Colonic mucosa (tissue), 4 donors: ENCODE measurements around the gene SPINK4. TPM values are rescaled to one million over a fixed set of nuclear protein-coding genes. Genes with fewer than 3 reads are reported as not detected.

Source experiments
- DNase-seq: peaks from one replicate; pipeline ENCODE4 v3.0.0-alpha.2; 2020
- H3K27ac ChIP-seq: fragments of 200-600 bp; one replicate; pipeline ENCODE4 v1.8.0; 2021
- H3K27me3 ChIP-seq: fragments of 200-600 bp; one replicate; pipeline ENCODE4 v1.8.0; 2021
- H3K36me3 ChIP-seq: fragments of 200-600 bp; one replicate; pipeline ENCODE4 v1.8.0; 2021
- H3K4me1 ChIP-seq: fragments of 200-600 bp; one replicate; pipeline ENCODE4 v1.8.0; 2021; ENCODE audit warnings: mild to moderate bottlenecking
- H3K4me3 ChIP-seq: fragments of 200-600 bp; one replicate; pipeline ENCODE4 v1.8.0; 2021
- H3K9ac ChIP-seq, 2 donors: one replicate each; pipeline ENCODE4 v1.7.0; 2013; ENCODE audit warnings: control low read depth in 2 of 2, low read depth in 2 of 2, low read length in 2 of 2
- H3K9me3 ChIP-seq: fragments of 200-600 bp; one replicate; pipeline ENCODE4 v1.8.0; 2021
- intact Hi-C: fragments of 100-400 bp; cut with DNase I; formaldehyde crosslinking; loops from one replicate; pipeline ENCODE4 v1.14.1; 2022
- total RNA-seq, 2 donors: library from RNA; stranded (reverse); fragmentation: NEBNext Ultra II Directional in 1 of 2; extraction: Animal tissue kit (Norgen Biotek cat#: 25700) in 1 of 2; gene quantifications; one replicate each; pipeline ENCODE4 v1.2.1, GENCODE V29; 2021
- TF ChIP-seq, protein P1 (sequence below): fragments of 200-600 bp; IDR thresholded peaks from one replicate; pipeline ENCODE4 v1.8.0; 2022; ENCODE audit warnings: antibody characterized with exemption, mild to moderate bottlenecking
- donor health status: healthy.
- donor health status: DM: no; HTN: no; CAD: no.
- donor health status: DM: no; HTN: no; CAD: no.

SPINK4 gene, protein sequence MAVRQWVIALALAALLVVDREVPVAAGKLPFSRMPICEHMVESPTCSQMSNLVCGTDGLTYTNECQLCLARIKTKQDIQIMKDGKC
- total RNA-seq, result 100 to 1,000 TPM; 212 to 214 TPM

DNA sequence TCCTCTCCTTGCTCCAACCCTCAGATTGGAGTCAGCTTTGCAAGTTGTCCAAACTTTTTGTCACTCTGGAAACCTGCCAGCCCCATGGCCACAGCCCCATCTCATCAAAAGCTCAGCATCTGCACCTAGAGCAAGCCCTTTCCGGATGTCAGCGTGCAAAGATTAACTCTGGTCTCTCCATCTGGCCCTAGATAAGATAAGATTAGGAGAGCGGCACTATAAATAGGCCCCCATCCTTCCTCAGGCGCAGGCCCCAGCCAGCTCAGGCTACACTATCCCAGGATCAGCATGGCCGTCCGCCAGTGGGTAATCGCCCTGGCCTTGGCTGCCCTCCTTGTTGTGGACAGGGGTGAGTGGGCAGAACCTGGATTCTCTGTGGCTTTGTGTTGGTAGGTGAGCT lies at the start of gene SPINK4:
TSS of gene SPINK4 (plus strand) at position 247 of the 400 bp plus-strand sequence. CDS start at position 289, 42 bp downstream.
- DNase-seq, result peak; percentile 52
- TF ChIP-seq, protein P1, sequence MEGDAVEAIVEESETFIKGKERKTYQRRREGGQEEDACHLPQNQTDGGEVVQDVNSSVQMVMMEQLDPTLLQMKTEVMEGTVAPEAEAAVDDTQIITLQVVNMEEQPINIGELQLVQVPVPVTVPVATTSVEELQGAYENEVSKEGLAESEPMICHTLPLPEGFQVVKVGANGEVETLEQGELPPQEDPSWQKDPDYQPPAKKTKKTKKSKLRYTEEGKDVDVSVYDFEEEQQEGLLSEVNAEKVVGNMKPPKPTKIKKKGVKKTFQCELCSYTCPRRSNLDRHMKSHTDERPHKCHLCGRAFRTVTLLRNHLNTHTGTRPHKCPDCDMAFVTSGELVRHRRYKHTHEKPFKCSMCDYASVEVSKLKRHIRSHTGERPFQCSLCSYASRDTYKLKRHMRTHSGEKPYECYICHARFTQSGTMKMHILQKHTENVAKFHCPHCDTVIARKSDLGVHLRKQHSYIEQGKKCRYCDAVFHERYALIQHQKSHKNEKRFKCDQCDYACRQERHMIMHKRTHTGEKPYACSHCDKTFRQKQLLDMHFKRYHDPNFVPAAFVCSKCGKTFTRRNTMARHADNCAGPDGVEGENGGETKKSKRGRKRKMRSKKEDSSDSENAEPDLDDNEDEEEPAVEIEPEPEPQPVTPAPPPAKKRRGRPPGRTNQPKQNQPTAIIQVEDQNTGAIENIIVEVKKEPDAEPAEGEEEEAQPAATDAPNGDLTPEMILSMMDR, result no peak
- no peaks in the 10 kb centered on the region for H3K36me3 ChIP-seq
- intact Hi-C loops, result no loop called here
- no peaks in the 10 kb centered on the region for H3K9me3 ChIP-seq
- H3K27me3 ChIP-seq, result no peaks in the 10 kb centered on the region
- H3K9ac ChIP-seq, result peak within 1 kb of the TSS in 1 of 2 donors; percentile 44
- H3K4me3 ChIP-seq, result no peak within 1 kb of the TSS
- H3K4me1 ChIP-seq, result no peaks in the 10 kb centered on the region
- H3K27ac ChIP-seq, result peak within 1 kb of the TSS; percentile 40

DNA sequence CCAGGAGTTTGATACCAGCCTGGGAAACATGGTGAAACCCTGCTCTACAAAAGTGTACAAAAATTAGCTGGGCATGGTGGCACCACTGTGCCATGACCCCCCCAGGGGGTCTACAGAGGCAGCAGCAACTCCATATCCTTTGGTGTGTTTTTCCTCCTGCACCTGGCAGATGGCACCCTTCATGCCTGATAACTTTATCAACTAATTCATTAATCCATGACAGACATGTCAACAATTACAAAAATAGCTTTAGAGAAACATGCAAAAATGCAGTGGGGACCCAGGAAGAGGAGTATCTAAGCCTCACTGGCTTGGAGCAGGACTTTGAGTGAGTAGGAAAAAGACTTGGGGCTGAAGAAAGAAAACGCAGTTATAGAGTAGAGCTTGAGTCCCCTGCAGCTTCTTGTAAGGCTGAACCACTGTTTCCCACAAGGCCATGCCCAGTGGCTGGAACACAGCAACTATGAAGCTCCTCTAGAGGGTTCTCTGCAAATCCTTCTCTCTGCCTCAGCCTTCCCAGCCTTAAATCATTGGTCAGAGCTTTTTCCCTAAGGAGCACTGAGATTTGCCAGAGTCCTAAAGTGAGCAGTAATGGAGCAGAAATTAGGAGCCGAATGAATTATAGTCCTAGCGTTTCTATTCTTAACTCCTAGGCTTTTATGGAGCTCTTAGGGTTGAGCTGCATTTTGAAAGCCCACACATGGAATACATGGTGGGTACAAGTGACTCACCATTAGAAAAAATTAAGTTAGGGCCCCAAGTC lies 47.3 kb upstream of the SPINK4 start:
- intact Hi-C loops, result no loop called here
- no peaks in the 10 kb centered on the region for H3K4me1 ChIP-seq
- H3K4me3 ChIP-seq, result no peak overlapping the region
- no peak overlapping the region for H3K27ac ChIP-seq
- H3K9me3 ChIP-seq, result no peaks in the 10 kb centered on the region
- DNase-seq, result no peak
- H3K27me3 ChIP-seq, result no peaks in the 10 kb centered on the region
- no peaks in the 10 kb centered on the region for H3K36me3 ChIP-seq
- H3K9ac ChIP-seq, result no peak overlapping the region
- TF ChIP-seq, protein P1, result no peak

DNA sequence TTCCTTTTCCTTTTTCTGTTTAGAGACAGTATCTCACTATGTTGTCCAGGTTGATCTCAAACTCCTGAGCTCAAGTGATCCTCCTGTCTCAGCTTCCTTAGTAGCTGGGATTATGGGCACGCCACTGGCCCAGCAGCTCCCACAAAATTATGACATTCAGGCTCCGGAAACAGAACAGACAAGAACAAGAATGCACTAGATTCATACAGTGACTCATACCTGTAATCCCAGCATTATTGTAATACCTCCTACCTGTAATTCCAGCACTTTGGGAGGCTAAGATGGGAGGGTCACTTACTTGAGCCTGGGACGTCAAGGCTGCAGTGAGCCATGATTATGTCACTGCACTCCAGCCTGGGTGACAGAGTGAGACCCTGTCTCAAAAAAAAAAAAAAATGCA lies 46.1 kb upstream of the SPINK4 start:
- no peak for DNase-seq
- H3K36me3 ChIP-seq, result no peaks in the 10 kb centered on the region
- H3K27me3 ChIP-seq, result no peaks in the 10 kb centered on the region
- intact Hi-C loops, result no loop called here
- H3K4me1 ChIP-seq, result no peaks in the 10 kb centered on the region
- H3K9me3 ChIP-seq, result no peaks in the 10 kb centered on the region
- no peak overlapping the region for H3K27ac ChIP-seq
- no peak overlapping the region for H3K4me3 ChIP-seq
- no peak overlapping the region for H3K9ac ChIP-seq
- TF ChIP-seq, protein P1, result no peak

DNA sequence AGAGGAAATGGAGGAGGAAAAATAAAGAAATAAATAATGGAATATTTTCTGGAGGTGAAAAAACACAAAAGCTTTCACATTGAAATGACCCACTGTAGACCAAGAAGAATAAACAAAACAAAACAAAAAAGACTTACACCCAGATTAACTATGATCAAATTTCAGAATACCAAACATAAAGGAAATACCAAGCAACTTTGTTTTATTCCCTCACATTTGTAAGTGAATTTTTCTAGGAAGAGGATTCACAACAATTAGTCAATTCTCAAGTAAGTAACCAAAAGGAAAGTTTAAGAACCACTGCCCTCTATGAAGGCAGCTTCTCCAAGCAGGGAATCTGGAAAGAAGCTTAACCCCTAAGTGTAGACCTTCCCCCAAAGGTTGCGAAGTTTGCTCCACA lies 43.2 kb upstream of the SPINK4 start:
- intact Hi-C loops, result no loop called here
- DNase-seq, result no peak
- TF ChIP-seq, protein P1, result no peak
- no peak overlapping the region for H3K27ac ChIP-seq
- no peaks in the 10 kb centered on the region for H3K36me3 ChIP-seq
- H3K27me3 ChIP-seq, result no peaks in the 10 kb centered on the region
- no peaks in the 10 kb centered on the region for H3K4me1 ChIP-seq
- H3K9ac ChIP-seq, result no peak overlapping the region
- no peaks in the 10 kb centered on the region for H3K9me3 ChIP-seq
- no peak overlapping the region for H3K4me3 ChIP-seq

DNA sequence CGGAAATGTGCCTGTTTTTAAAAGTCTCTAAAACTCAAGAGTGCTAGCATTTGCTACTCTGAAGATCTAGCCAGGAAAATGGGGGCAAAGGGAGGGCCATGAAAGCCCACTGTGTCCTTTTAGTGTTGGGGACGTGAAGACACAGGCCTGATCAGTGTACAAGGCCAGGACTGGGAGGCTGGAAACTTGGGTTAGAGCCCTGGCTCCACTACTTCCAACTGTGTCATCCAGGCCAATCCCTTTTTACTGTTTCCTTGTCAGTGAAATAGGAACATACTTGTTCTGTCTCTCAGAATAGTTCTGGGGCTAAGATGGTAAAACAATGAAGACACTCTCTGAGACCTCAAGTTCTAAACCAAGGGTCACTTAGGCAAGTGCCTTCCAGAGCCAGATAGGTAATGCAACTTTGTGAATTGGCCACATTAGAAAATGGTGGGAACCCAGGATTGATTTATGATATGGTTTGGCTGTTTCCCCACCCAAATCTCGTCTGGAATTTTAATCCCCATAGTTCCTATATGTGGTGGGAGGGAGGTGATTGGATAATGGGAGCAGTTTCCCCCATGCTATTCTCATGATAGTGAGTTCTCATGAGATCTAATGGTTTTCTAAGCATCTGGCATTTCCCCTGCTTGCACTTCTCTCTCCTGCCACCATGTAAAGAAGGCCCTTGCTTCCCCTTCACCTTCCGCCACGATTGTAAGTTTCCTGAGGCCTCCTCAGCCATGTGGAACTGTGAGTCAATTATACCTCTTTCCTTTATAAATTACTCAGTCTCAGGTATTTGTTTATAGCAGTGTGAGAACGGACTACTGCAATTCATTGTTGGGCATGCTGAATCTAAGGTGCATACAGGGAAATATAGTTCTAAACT lies 42.5 kb upstream of the SPINK4 start:
- intact Hi-C loops, result no loop called here
- DNase-seq, result no peak
- H3K27me3 ChIP-seq, result no peaks in the 10 kb centered on the region
- no peak overlapping the region for H3K4me3 ChIP-seq
- no peaks in the 10 kb centered on the region for H3K9me3 ChIP-seq
- H3K4me1 ChIP-seq, result no peaks in the 10 kb centered on the region
- H3K9ac ChIP-seq, result no peak overlapping the region
- no peaks in the 10 kb centered on the region for H3K36me3 ChIP-seq
- no peak overlapping the region for H3K27ac ChIP-seq
- TF ChIP-seq, protein P1, result no peak
